Endometrial microvascular endothelial cells (primary cell): Measurements from ENCODE around the gene SRC. TPM values are rescaled to one million over a fixed set of nuclear protein-coding genes. Genes with fewer than 3 reads are reported as not detected.

Experiments used
- in situ Hi-C: cut with HindIII; loops from 2 replicates; pipeline ENCODE4 v1.10.0; 2017; ENCODE audit warnings: low sequenced_read_pairs, low pct_unique_long_range_greater_than_20kb; ENCODE audit errors: inconsistent ontology term
- total RNA-seq: library from RNA; depleted of rRNA; stranded (reverse); fragments of >200 nt; gene quantifications from one replicate; pipeline ENCODE4 v1.2.3, GENCODE V29; 2015; ENCODE audit errors: inconsistent ontology term

Gene SRC
- total RNA-seq, 1 donor from 2014 or later: 9.2 TPM

DNA sequence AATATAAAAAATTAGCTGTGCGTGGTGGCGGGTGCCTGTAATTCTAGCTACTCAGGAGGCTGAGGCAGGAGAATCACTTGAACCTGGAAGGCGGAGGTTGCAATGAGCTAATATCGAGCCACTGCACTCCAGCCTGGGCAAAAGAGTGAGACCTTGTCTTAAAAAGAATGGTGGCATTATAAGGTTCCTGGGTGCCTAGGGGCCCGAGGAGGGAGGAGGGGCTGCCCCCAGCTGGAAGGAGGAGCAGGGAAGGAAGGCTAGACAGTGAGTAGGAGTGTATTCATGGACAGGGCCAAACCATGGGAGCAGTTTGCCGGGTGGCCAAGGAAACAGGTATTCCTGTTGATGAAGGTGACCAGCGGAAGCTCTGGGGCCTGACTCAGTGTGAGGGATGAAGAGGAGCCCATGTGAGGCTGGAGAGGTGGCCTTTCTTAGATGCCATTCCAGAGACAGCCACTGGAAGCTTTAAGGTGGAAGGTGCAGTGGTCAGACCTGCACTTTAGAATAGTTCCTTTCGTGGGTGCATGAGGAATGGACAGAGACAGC is 32.3 kb upstream of the SRC start:
- in situ Hi-C loops: no loop called here

DNA sequence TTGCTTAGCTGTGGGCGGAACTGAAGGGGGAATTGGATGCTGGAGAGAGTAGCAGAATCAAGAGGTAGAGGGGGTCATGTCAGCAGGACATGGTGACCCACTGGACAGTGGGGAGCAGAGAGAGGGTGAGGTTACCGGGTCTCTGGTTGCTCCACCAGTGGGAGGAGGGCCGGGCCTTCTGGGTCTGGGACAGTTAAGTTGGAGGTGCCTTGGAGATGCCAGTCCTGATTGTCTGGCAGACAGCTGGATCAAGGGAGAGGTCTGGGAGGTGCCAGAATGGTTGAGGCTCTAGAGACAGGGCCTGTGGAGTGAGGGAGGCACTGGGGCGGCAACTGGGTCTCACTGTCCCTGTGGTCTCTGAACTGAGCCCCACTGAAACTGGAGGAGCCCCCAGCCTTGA is 31.8 kb upstream of the SRC start:
- in situ Hi-C loops: no loop called here

DNA sequence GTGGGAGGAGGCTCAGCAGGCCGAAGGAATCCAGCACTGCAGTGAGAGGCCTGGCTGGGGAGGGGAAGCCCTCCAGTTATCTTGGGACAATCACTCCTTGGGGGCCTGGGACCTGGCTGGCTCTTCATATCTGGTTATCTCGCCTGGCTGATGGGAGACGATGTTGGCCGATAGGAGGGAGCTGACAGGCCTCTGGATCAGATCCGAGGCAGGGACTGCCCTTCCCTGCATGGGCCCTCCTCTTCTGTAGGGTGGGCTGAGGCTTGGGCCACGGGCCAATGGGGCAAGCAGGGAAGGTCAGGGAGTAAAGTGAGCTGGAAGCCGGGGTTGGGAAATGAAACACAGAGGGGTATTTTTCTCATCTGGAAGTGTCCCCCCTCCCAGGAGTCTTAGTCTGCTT is 31.3 kb upstream of the SRC start:
- in situ Hi-C loops: no loop called here

DNA sequence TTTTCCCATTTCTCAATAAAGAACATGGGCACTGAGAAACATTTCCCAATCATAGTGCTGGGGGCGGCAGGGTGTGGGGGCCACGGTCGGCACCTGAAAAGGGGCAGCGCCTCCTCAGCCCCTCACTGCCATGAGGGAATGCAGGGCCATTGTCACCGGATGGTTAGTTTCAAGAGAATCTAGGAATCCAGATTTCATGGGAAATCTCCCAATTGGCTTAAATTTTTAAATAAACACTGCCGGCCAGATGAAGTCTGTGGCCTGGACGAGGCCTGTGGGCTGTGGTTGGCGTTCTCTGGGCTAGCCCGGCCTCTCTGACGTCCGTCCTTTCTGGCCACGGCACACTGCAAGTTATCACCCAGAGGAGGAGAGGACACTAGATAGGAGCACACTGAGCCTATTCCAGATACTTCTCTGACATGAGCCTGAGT is 30.9 kb upstream of the SRC start:
- in situ Hi-C loops: no loop called here

DNA sequence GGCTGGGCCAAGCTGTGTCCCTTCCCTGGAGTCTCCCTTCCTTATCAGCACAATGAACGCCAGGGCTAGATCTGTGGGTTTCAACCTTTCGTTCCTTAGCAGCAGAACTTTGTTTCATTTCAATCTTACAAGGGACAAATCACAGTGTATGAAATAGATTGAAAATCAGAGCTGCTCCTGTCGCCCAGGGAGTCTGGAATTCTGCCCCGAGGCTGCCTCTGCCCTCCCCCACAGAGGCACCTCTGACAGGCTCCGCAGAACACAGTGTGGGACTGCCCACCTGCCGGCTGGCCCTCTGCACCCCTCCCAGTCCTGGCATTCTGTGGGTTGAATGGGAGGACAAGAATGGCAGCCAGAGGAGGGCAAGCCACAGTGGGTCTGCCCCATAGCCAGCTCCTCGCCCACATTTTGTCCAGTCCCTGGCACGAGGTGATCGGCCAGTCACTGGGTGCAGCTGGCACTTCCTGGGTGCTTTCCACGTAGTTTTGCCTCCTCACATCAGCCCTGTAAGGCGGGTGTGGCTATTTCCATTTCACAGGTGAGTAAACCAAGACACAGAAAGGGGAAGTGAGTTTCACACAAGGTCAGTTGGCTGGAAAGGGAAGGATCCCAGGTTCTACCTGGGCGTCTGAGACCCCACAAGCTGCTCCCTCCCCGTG is 30.4 kb upstream of the SRC start:
- in situ Hi-C loops: no loop called here

DNA sequence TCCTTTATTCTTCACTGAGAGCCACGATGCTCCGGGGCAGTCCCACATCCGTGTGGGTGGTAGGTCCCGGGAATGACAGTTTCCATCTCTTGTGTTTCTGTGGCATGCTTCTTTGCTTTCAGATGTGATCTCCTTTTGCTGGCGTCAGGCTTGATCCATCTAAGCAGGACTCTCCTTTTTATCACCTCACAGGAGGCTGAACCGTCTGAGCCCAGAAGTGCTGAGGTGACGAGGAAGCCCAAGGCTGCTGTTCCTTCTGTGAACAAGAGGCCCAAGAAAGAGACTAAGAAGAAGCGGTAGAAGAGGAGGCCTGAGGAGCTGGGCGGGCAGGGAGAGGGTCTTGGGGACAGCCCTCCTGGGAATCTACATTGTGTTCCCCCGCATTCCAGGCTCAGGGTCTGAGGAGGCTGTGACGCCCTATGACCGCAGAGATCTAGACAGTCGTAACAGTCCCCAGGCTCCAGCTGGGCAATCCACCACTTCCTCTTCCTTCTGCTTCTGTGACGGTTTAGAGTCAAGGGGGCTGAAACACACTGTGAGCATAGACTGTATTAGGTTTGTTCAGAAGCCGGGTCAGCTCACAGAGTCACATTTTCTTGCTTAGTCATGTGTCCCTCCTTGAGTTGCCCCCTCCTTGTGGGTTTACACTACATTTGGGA is 29.7 kb upstream of the SRC start:
- in situ Hi-C loops: no loop called here

DNA sequence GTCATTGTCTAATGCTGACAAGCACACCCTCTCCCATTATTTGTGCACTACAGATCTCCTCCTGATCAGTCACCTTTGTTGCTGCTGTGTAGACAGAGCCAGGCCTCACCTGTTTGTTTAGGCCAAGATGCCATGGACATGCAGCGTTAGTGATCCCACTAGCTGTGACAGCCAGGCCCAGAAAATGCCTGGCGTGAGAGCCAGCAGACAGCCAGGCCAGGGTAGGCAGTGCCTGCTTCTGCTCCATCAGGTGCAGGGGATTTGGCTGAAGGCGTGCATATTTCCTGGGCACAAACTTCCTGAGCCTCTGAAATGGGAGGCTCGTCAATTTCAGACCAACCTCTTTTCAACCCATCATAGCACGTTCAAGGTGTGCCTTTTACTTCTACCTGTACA is 29.2 kb upstream of the SRC start:
- in situ Hi-C loops: no loop called here

DNA sequence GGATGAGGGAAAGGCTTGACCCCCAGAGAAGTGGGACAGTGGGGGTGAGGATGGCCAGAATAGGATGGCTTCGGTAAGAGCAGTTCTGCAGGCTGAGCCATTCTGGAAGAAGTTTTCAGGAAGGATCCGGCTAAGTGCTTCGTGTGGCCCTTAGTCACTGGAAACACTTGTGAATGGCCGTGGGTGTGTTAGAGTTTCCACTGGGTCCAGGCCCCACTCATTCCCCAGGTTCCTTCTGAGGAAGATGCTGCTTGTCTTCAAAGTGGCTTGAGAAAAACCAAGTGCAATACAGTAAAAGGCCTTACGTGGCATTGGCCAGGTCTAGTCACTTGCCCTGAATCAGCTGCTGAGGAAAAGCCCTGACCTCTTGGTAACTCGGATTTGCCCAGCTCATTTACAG is 28.6 kb upstream of the SRC start:
- in situ Hi-C loops: no loop called here

DNA sequence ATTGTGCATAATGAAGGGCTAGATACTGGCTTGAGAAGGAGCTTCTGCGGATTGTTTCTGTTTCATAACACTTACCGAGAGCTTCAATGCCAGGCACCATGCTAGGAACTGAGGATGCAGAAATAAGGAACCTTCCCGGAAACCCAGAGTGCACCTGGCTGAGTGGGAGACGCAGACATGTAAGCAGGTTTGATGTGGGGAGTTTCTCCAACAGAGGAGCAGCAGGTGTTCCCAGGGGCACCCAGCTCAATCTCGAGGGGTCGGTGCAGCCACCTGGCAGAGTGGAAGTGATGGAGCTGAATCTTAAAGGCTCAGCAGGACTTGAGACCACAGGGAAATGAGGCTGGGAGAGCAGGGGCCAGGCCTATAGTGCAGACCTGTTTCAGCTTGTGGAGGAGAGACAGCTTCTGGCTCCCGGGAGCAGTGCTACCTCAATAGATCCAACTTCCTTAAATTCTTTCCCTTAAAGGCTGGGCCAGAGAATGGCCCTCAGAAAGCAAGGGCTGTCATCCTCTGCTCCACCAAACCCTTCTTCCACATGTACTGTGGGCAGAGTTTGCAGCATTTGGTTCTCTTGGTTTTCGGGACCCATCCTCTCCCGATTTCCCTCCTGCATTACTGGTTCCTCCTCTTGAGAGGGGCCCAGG is 27.8 kb upstream of the SRC start:
- in situ Hi-C loops: no loop called here

DNA sequence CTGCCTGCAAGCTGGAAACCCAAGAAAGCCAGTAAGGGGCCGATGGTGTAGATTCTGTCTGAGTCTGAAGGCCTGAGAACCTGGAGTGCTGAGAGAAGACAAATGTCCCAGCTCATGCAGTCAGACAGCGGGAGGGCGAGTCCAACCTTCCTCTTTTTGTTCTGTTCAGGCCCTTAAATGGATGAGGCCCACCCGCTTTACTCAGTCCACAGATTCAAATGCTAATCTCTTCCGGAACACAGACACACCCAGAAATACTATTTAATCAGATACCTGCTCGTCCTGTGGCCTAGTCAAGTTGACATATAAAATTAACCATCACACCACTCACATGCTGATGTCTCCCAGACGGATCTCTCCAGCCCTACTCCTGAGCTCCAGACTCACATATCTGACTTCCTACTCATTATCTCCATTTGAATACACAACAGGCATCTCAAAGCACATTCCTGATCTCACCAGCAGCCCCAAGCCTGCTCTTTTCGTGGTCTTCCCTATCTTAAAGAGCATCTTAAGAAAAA is 26.7 kb upstream of the SRC start:
- in situ Hi-C loops: no loop called here

DNA sequence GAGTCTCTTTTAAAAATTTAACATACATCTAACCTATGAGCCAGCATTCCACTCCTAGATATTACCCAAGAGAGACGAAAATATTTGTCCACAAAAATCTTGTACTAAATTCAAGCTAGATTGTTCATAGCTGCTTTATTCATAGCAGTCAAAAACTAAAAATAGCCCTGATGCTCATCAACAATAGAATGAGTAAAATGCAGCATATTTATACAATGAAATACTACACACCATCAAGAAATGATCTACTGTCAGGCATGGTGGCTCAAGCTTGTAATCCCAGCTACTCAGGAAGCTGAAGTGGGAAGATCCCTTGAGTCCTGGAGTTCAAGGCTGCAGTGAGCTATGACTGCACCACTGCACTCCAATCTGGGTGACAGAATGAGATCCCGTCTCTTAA is 22.0 kb upstream of the SRC start:
- in situ Hi-C loops: no loop called here

DNA sequence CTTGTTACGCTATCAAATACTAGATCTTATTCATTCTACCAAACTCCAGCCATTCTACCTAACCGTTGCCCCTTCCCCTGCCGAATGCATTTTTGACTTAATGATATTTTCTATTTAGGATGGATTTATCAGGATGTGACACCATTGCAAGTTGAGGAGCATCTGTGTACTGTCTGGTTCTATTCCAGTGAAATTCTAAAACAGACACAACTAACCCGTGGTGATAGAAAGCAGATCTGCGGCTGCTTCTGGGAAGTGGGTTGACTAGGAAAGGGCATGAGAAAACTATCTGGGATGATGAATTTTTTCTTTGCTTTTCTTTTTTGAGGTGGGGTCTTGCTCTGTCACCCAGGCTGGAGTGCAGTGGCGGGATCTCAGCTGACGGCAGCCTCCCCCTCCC is 20.7 kb upstream of the SRC start:
- in situ Hi-C loops: no loop called here

DNA sequence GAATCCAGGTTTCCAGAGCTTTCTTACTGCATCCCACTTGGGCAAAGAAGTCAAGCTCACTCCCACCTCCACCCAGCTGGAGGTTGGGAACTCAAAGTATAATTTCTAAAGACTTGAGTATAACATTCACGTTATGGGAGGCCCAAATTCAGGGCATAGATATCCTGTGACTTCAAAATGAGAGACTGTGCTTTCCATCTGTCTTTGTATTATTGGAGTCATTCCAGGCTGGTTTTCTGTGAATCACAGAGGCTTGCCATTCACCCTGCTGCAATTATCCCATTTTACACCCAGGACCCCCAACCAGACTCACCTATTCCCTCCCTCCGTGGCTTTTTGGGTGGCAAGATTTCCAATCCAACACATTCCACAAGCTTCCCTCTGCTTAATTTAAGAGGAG is 19.3 kb upstream of the SRC start:
- in situ Hi-C loops: no loop called here

DNA sequence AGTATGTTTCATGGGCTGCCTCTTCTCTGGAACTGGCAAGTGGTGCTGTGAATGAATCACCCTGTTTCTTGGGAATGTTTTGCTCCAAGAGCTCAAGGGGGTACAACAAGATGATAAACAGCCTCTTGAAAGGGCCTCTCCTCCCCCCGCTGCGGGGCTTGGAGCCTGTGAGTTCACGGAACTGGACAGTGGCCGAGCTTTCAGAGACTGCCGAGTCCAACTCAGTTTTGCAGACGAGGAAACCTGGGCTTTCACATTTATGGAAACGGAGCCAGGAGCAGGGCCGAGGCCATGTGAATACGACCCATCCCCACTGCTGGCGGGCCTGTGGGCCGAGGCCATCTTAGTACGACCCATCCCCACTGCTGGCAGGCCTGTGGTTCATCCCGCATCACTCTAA is 18.2 kb upstream of the SRC start:
- in situ Hi-C loops: no loop called here

DNA sequence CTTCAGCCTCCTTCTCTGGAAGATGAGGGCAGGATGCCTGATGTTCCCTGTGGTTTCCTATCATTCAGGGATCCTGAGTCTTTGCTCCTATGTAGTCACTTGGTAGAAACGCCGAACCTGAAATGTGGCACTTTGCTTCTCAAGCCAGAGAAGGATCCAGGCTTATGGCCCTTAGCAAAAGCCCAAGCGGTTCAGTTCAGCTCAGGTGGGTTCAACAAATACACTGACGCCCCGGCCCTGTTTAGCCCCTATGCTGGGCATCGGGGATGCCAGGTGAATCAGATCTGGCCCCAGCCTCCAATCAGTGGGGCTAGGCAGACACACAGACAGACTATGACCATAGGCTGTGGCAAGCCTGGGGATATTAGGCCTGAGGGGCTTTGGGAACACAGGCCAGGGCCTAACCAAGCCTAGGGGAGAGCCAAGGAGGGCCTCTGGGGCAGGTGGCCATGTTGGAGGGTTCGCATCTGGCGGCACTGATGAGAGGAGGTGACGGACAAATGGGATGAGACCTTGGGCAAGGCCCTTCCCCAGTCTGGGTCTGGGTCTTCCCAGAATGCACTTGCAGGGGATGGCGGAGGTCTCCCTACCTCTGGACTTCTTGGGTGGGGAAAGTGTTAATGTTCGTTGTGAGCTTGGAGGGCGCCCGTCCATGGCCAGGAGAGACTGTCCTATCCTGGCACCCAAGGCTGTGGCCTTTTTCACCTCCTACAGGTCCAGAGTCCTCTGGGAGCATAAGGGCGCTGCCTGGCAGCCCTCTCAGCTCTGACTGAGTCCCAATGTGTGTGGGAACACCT is 17.6 kb upstream of the SRC start:
- in situ Hi-C loops: no loop called here

DNA sequence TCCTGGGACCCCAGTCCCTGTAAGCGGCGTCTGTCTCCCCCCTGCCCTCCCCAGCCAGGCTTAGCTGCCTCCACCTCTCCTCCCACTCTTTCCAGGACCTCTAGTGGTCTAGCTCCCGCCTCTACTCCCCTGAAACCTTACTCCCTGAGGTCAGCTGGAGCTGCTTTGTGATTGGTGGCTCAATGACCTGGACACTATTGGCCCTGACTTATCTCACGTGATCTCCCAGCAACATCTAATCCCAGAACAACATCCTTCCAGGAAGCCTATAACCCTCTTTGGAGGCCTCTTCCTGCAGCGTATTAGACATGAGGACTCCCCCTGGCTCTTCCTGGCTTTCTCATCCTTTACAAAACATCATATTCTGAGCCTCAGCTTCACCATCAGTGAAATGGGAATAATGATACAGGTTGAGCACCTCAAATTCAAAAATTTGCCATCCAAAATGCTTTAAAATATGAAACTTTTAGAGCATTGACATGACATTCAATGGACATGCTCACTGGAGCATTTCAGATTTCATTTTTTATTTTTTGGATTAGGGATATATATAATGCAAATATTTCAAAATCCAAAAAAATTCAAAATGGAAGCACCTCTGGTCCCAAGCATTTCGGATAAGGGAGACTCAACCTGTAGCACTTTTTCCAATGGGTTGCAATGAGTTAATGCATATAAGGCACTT is 16.3 kb upstream of the SRC start:
- in situ Hi-C loops: no loop called here

DNA sequence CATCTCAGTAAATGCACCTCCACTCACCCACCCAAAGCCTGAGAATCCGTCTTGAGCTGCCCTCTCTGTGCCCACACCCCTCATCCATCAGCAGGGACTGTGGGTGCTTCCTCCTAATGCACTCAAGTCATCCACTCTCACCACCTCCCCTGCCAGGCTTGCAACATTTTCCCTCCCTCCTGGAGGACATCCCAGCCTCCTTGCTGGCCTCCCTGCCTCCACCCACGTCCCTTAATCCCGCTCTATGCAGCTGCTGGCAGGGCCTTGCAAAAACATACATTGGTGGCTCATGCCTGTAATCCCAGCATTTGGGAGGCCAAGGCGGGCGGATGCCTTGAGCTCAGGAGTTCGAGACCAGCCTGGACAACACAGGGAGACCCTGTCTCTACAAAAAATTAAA is 15.6 kb upstream of the SRC start:
- in situ Hi-C loops: no loop called here

DNA sequence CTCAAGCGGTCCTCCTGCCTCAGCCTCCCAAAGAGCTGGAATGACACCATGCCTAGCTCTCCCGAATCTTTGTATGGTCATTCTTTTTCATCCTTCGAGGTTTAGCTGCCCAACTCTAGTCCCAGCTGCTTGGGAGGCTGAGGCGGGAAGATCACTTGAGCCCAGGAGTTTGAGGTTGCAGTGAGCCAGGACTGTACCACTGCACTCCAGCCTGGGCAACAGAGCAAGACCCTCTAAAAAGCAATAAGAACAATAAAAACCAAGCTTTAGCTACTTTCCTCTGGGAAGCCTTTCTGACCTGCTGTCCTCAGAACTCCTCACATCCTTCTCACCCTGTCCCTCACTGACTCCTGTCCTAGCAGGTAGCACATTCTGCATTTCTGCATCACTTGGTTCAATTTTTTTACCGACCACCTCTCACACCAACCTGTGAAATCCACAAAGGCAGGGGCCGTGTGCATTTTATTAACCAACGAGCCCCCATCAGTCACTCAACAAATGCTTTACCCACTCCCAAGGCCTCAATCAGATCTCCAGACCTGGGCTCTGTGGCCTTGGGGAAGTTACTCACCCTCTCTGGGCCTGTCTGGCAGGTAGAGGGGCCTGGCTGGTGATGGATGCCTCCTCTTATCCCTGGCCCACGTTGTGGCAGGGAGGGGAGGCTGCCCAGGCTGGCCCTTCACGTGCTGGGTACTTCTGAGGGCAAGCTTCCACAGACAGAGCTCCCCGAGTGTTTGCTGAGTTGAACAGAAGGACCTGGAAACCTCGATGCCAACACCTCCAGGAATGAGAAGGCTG is 14.7 kb upstream of the SRC start:
- in situ Hi-C loops: no loop called here
